T-helper 17 cell (primary cell): ENCODE data around the gene ICA1. TPM values are rescaled to one million over a fixed set of nuclear protein-coding genes. Genes with fewer than 3 reads are reported as not detected.
"Not testable (repeated sequence)": the region's sequence is repeated elsewhere in the genome, so short reads cannot be mapped to it uniquely, and the experiment has no call there.

Experiments
- ATAC-seq: fragments of 150-1000 bp; cut with Tn5 transposase; 2 replicates; pipeline ENCODE4 v1.10.0; 2021; ENCODE audit warnings: mild to moderate bottlenecking, moderate library complexity
- DNase-seq, 3 donors: peaks; one replicate each; pipeline versions ENCODE4 v3.0.0 to v3.0.0-alpha.2; 2020 to 2021
- H3K9me3 ChIP-seq: one replicate; pipeline ENCODE4 v1.7.0; 2013; ENCODE audit warnings: low read length, mild to moderate bottlenecking; ENCODE audit not compliant: control insufficient read depth, poor library complexity, severe bottlenecking
- H3K27ac Mint-ChIP-seq: one replicate; pipeline ENCODE4 v1.8.0; 2022; ENCODE audit warnings: mild to moderate bottlenecking, moderate library complexity, mixed read lengths
- H3K27me3 Mint-ChIP-seq: one replicate; pipeline ENCODE4 v1.8.0; 2022; ENCODE audit warnings: mixed read lengths
- H3K36me3 Mint-ChIP-seq: one replicate; pipeline ENCODE4 v1.8.0; 2022; ENCODE audit warnings: low read depth, mixed read lengths
- H3K4me1 Mint-ChIP-seq: one replicate; pipeline ENCODE4 v1.8.0; 2022; ENCODE audit warnings: mild to moderate bottlenecking, mixed read lengths
- H3K4me3 Mint-ChIP-seq: one replicate; pipeline ENCODE4 v1.8.0; 2022; ENCODE audit warnings: mild to moderate bottlenecking, moderate library complexity, mixed read lengths
- total RNA-seq, 4 donors: library from RNA in 2 of 4; stranded (reverse) in 2 of 4; gene quantifications; one replicate each; pipeline ENCODE4 v1.2.3 and lab custom pipeline; 2022 to 2026

ICA1 gene
- total RNA-seq (10 to 100 TPM in 1 of 2 donors, 1 to 10 TPM in 1; 4.5 to 12.8 TPM), total RNA-seq (lab: John Stamatoyannopoulos, UW) (1.0 to 3.8 reads per million in 2 donors)

DNA sequence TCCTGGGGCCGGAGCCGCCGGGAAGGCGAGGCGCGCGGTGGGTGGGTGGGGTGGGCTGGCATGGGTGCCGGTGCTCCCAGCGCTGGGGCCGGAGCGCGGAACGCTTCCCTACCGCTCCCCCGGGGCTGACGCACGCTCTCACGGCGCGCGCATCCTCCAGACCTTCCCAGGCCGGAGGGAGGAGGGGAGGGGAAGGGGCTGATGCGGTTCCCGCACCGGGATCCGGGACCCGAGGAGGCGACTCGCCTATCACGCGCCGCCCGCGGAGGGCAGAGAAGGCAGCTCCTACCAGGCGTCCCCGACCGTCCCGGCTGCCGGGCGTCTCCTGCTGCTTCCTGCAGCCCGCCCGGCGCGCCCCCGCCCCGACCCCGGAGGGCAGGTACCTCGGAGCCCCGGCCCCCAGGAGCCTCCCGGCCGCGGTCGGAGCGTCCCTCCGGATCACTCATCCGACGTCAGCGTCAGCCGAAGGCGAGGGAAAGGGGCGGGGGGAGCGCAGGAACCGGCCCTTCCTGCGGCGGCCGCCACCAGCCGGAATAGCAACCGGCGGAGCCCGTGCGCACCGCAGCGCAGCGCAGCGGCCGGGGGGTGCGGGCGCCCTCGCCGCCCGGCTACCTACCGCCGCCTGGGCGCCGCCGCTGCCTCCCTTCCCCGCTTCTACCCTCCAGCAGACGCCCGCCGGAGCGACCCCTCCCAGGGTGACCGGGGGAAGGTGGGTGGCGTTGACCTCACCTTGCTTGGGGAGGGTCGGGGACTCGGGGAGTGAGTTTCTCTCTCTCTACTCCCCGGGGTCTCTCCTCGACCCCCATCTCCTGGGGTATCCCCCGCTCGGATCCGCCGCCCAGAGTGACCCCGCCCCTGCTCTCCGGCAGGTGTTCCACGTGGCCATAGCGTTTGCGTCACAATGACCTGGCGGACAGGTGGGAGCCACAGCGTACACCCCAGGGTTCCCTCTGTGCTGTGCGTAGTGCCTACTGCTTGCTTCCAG, at the start of gene ICA1:
ICA1 (minus strand) TSS at position 457 of the 985 bp plus-strand sequence. CDS start 26,241 bp downstream, outside the sequence.
- DNase-seq (no peak), ATAC-seq (peak; percentile 39)
- Mint-ChIP-seq H3K4me1 (peaks cover 5% of the 10 kb centered on the region), H3K27ac (no peak within 1 kb of the TSS), H3K36me3 (no peaks in the 10 kb centered on the region), H3K4me3 (peak within 1 kb of the TSS; percentile 85), H3K27me3 (peaks cover 62% of the 10 kb centered on the region)
- no peaks in the 10 kb centered on the region for H3K9me3 ChIP-seq

GRCh38 chr7:8310876-8311275, 48.9 kb upstream of the ICA1 start:
- Mint-ChIP-seq H3K27me3 (peaks cover 27% of the 10 kb centered on the region), H3K4me1 (no peaks in the 10 kb centered on the region), H3K4me3 (no peak overlapping the region), H3K36me3 (no peaks in the 10 kb centered on the region), H3K27ac (no peak overlapping the region)
- no peaks in the 10 kb centered on the region for H3K9me3 ChIP-seq
- DNase-seq: no peak
- no peak for ATAC-seq

- DNase-seq (no peak), ATAC-seq (no peak)
- H3K9me3 ChIP-seq: no peaks in the 10 kb centered on the region
- Mint-ChIP-seq H3K27me3 (peaks cover 29% of the 10 kb centered on the region), H3K27ac (no peak overlapping the region), H3K4me1 (no peaks in the 10 kb centered on the region), H3K4me3 (no peak overlapping the region), H3K36me3 (no peaks in the 10 kb centered on the region)
These were observed 43.8 kb upstream of the ICA1 start for GRCh38 chr7:8305625-8306388.

- H3K27me3 Mint-ChIP-seq: peaks cover 29% of the 10 kb centered on the region
- H3K4me3 Mint-ChIP-seq: no peak overlapping the region
- H3K4me1 Mint-ChIP-seq: no peaks in the 10 kb centered on the region
- H3K36me3 Mint-ChIP-seq: no peaks in the 10 kb centered on the region
- DNase-seq (no peak), ATAC-seq (no peak)
- H3K27ac Mint-ChIP-seq: no peak overlapping the region
- no peaks in the 10 kb centered on the region for H3K9me3 ChIP-seq
These were observed 43.1 kb upstream of the ICA1 start for GRCh38 chr7:8305104-8305503.

DNA sequence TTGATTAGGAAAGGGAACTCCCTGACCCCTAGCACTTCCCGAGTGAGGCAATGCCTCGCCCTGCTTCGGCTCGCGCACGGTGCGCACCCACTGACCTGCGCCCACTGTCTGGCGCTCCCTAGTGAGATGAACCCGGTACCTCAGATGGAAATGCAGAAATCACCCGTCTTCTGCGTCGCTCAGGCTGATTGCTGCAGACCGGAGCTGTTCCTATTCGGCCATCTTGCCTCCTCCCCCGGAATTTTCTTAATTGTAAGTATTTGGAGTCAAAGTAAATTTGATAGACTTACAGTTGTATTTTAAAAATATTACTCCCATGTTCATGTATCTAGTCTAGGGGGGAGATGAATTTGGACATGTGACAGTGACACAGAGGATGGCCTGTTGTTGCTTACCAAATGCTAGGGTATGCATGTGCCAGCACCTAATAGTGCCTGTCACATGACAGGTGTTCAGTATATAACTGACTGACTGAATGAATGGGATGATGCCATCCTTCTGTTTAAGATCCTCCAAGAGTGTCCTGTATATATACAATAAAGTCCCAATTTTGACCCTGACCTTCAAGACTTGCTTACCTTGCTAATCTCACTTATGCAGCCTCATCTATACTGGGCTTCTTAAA, 42.0 kb upstream of the ICA1 start:
- H3K9me3 ChIP-seq: no peaks in the 10 kb centered on the region
- no peak for ATAC-seq
- Mint-ChIP-seq H3K27ac (no peak overlapping the region), H3K4me3 (no peak overlapping the region), H3K36me3 (no peaks in the 10 kb centered on the region), H3K27me3 (peaks cover 29% of the 10 kb centered on the region), H3K4me1 (no peaks in the 10 kb centered on the region)
- DNase-seq: no peak

- H3K27me3 Mint-ChIP-seq: peaks cover 30% of the 10 kb centered on the region
- not testable (repeated sequence) for H3K27ac Mint-ChIP-seq, H3K4me3 Mint-ChIP-seq, ATAC-seq, DNase-seq, H3K9me3 ChIP-seq, H3K36me3 Mint-ChIP-seq, H3K4me1 Mint-ChIP-seq
These were observed 35.1 kb upstream of the ICA1 start for GRCh38 chr7:8297023-8297422.

DNA sequence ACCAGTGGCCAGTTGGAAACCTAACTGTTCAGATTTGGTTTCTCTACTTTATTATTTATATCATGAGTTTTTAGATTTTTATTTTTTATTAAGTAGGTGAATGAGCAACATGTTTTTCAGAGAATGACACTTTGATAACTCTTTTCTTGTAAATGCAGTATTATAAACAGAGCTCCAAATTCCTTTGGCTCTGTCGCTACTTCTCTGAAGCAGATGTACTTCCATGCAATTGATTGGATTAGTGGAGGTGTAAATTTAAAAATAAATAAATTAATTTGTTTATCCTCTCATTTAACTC, 34.3 kb upstream of the ICA1 start:
- no peaks in the 10 kb centered on the region for H3K36me3 Mint-ChIP-seq
- no peaks in the 10 kb centered on the region for H3K9me3 ChIP-seq
- H3K27ac Mint-ChIP-seq: no peak overlapping the region
- no peak overlapping the region for H3K4me3 Mint-ChIP-seq
- peaks cover 36% of the 10 kb centered on the region for H3K27me3 Mint-ChIP-seq
- peaks cover 3% of the 10 kb centered on the region for H3K4me1 Mint-ChIP-seq
- DNase-seq (no peak), ATAC-seq (no peak)

GRCh38 chr7:8295638-8296361, 33.8 kb upstream of the ICA1 start:
- no peak for DNase-seq
- Mint-ChIP-seq H3K4me3 (no peak overlapping the region), H3K4me1 (peaks cover 3% of the 10 kb centered on the region), H3K36me3 (no peaks in the 10 kb centered on the region), H3K27ac (no peak overlapping the region), H3K27me3 (peaks cover 41% of the 10 kb centered on the region)
- no peaks in the 10 kb centered on the region for H3K9me3 ChIP-seq
- ATAC-seq: peak; percentile 92

- Mint-ChIP-seq H3K4me1 (peaks cover 3% of the 10 kb centered on the region), H3K4me3 (no peak overlapping the region), H3K36me3 (no peaks in the 10 kb centered on the region), H3K27me3 (peaks cover 63% of the 10 kb centered on the region), H3K27ac (no peak overlapping the region)
- no peaks in the 10 kb centered on the region for H3K9me3 ChIP-seq
- DNase-seq: no peak
- no peak for ATAC-seq
These were observed 29.6 kb upstream of the ICA1 start for GRCh38 chr7:8291397-8292141.

- DNase-seq: no peak
- Mint-ChIP-seq H3K4me3 (no peak overlapping the region), H3K4me1 (peaks cover under 1% of the 10 kb centered on the region), H3K27me3 (peaks cover 59% of the 10 kb centered on the region), H3K36me3 (no peaks in the 10 kb centered on the region), H3K27ac (no peak overlapping the region)
- ATAC-seq: no peak
- no peaks in the 10 kb centered on the region for H3K9me3 ChIP-seq
These were observed 28.8 kb upstream of the ICA1 start for GRCh38 chr7:8290645-8291308.

GRCh38 chr7:8286118-8286517, 24.2 kb upstream of the ICA1 start:
- Mint-ChIP-seq H3K27me3 (peaks cover 31% of the 10 kb centered on the region), H3K27ac (no peak overlapping the region), H3K4me1 (no peaks in the 10 kb centered on the region), H3K4me3 (no peak overlapping the region), H3K36me3 (no peaks in the 10 kb centered on the region)
- DNase-seq (no peak), ATAC-seq (no peak)
- no peaks in the 10 kb centered on the region for H3K9me3 ChIP-seq

- no peak overlapping the region for H3K4me3 Mint-ChIP-seq
- no peak for DNase-seq
- no peak overlapping the region for H3K27ac Mint-ChIP-seq
- H3K27me3 Mint-ChIP-seq: peaks cover 22% of the 10 kb centered on the region
- no peaks in the 10 kb centered on the region for H3K9me3 ChIP-seq
- H3K36me3 Mint-ChIP-seq: no peaks in the 10 kb centered on the region
- H3K4me1 Mint-ChIP-seq: no peaks in the 10 kb centered on the region
- no peak for ATAC-seq
These were observed 23.2 kb upstream of the ICA1 start for GRCh38 chr7:8285155-8285554.
